HG03045 (cell line): ENCODE measurements around the gene SCEL.

Experiments
- ATAC-seq: cut with Tn5 transposase; IDR thresholded peaks from one replicate; pipeline ENCODE4 v1.9.1; 2021; ENCODE audit warnings: mild to moderate bottlenecking, moderate library complexity; ENCODE audit not compliant: unreplicated experiment

The SCEL gene

GRCh38 chr13:77519808-77520207, 15.7 kb upstream of the SCEL start:
- no peak for ATAC-seq

- ATAC-seq: no peak
These were observed 14.3 kb upstream of the SCEL start for GRCh38 chr13:77521194-77521593.

GRCh38 chr13:77521595-77522367, 13.7 kb upstream of the SCEL start:
- no peak for ATAC-seq

- ATAC-seq: no peak
These were observed 13.1 kb upstream of the SCEL start for GRCh38 chr13:77522444-77522843.

GRCh38 chr13:77523386-77523785, 12.1 kb upstream of the SCEL start:
- no peak for ATAC-seq

GRCh38 chr13:77523834-77524728, 11.4 kb upstream of the SCEL start:
- no peak for ATAC-seq

- no peak for ATAC-seq
These were observed 7.1 kb upstream of the SCEL start for GRCh38 chr13:77528414-77528813.

- ATAC-seq: peak; percentile 81
These were observed 6.5 kb upstream of the SCEL start for GRCh38 chr13:77528834-77529500.

GRCh38 chr13:77529501-77529840, 6.0 kb upstream of the SCEL start:
- ATAC-seq: no peak

- no peak for ATAC-seq
These were observed 4.6 kb upstream of the SCEL start for GRCh38 chr13:77530875-77531274.

- ATAC-seq: no peak
These were observed 2.5 kb upstream of the SCEL start for GRCh38 chr13:77532983-77533382.

GRCh38 chr13:77533875-77534788, 1.4 kb upstream of the SCEL start:
- ATAC-seq: no peak

- no peak for ATAC-seq
These were observed 852 bp downstream of the SCEL start for GRCh38 chr13:77536358-77536757.

- ATAC-seq: no peak
These were observed 1.9 kb downstream of the SCEL start for GRCh38 chr13:77537289-77537919.

- no peak for ATAC-seq
These were observed 8.2 kb downstream of the SCEL start for GRCh38 chr13:77543711-77544110.

- no peak for ATAC-seq
These were observed 8.8 kb downstream of the SCEL start for GRCh38 chr13:77544355-77544754.

GRCh38 chr13:77544758-77545338, 9.3 kb downstream of the SCEL start:
- no peak for ATAC-seq

GRCh38 chr13:77545626-77546412, 10.3 kb downstream of the SCEL start:
- ATAC-seq: no peak

- ATAC-seq: no peak
These were observed 12.6 kb downstream of the SCEL start for GRCh38 chr13:77548095-77548494.
